HCT116 (cell line): ENCODE data around the gene FMO4. TPM values are rescaled to one million over a fixed set of nuclear protein-coding genes. Genes with fewer than 3 reads are reported as not detected.
"Not testable (repeated sequence)": the region's sequence is repeated elsewhere in the genome, so short reads cannot be mapped to it uniquely, and the experiment has no call there.

ENCODE experiments used
- ATAC-seq: fragments of 200-7000 bp; cut with Tn5 transposase; 2 replicates; pipeline ENCODE4 v1.9.1; 2020; ENCODE audit warnings: mild to moderate bottlenecking, moderate library complexity
- BruUV-seq: library from RNA; stranded (reverse); fragments of 400-500 nt; replicated peaks from 2 replicates; lab custom pipeline; 2021; lab: Mats Ljungman, UMichigan
- CTCF ChIA-PET: fragments of 300-600 bp; sonication (Branson Sonifier 250); formaldehyde crosslinking; loops from one replicate; lab custom pipeline; 2021; ENCODE audit warnings: antibody characterized with exemption; lab: Charles Lee
- POLR2A ChIA-PET: fragments of 300-600, 350-600 bp; sonication (Branson Sonifier 250); formaldehyde crosslinking; loops from one replicate; lab custom pipeline; 2021; ENCODE audit warnings: antibody characterized with exemption; lab: Charles Lee
- RAD21 ChIA-PET, 2 experiments: fragments of 300-600 bp; sonication (Branson Sonifier 250); formaldehyde crosslinking; loops; one replicate each; lab custom pipeline; 2023; ENCODE audit warnings: low total read pairs in 2 of 2; ENCODE audit not compliant: uncharacterized antibody in 2 of 2, unreplicated experiment in 2 of 2, low non-redundant PET in 1 of 2; lab: Charles Lee
- DNase-seq: peaks from one replicate; pipeline ENCODE4 v3.0.0-alpha.2; 2010; ENCODE audit warnings: low read depth, low spot score
- H2AFZ ChIP-seq: fragments of 200-600 bp; shearing (Covaris generic), sonication (generic); 2 replicates; pipeline ENCODE4 v1.6.1; 2017; ENCODE audit warnings: low read depth, mixed run types, mixed read lengths, antibody characterized with exemption, low read length; ENCODE audit not compliant: poor library complexity, severe bottlenecking
- H3K27ac ChIP-seq: 2 replicates; pipeline ENCODE4 v1.5.1; 2012; ENCODE audit warnings: low read depth, low read length
- H3K27me3 ChIP-seq: fragments of 200-600 bp; sonication (generic); 2 replicates; pipeline ENCODE4 v1.6.1; 2016; ENCODE audit warnings: mixed run types, low read length, mixed read lengths; ENCODE audit not compliant: insufficient read depth
- H3K36me3 ChIP-seq, 2 experiments: fragments of 200-500 bp in 1 of 2; fragments of 200-600 bp in 1 of 2; sonication (Bioruptor generic) in 1 of 2; sonication (generic) in 1 of 2; 2 replicates each; pipeline versions ENCODE4 v1.5.1 to v1.6.1; 2014 to 2016; ENCODE audit warnings: low read length in 2 of 2, inconsistent platforms in 1 of 2, mixed read lengths in 1 of 2, mixed run types in 1 of 2; ENCODE audit not compliant: insufficient read depth in 2 of 2, control insufficient read depth in 1 of 2
- H3K4me1 ChIP-seq, 2 experiments: fragments of 200-600 bp in 1 of 2; sonication (generic) in 1 of 2; 2 replicates each; pipeline versions ENCODE4 v1.5.1 to v1.6.1; 2012 to 2017; ENCODE audit warnings: low read length in 2 of 2, inconsistent platforms in 1 of 2, mild to moderate bottlenecking in 1 of 2, mixed read lengths in 1 of 2, mixed run types in 1 of 2, moderate library complexity in 1 of 2; ENCODE audit not compliant: insufficient read depth in 2 of 2, control insufficient read depth in 1 of 2
- H3K4me2 ChIP-seq: fragments of 200-600 bp; sonication (generic); 2 replicates; pipeline ENCODE4 v1.6.1; 2017; ENCODE audit warnings: mixed run types, low read length, mixed read lengths
- H3K4me3 ChIP-seq, 2 experiments: fragments of 200-600 bp in 1 of 2; sonication (generic) in 1 of 2; replicated peaks in 1 of 2; 2 replicates each; pipeline ENCODE4 v1.5.1; 2011 to 2016; ENCODE audit warnings: low read length in 2 of 2, control low read depth in 1 of 2, low read depth in 1 of 2, mild to moderate bottlenecking in 1 of 2, mixed read lengths in 1 of 2, mixed run types in 1 of 2
- H3K79me2 ChIP-seq: fragments of 200-600 bp; sonication (generic); 2 replicates; pipeline ENCODE4 v1.6.1; 2017; ENCODE audit warnings: mild to moderate bottlenecking, mixed run types, low read length, moderate library complexity, mixed read lengths; ENCODE audit not compliant: insufficient read depth
- H3K9ac ChIP-seq: fragments of 200-600 bp; sonication (generic); 2 replicates; pipeline ENCODE4 v1.6.1; 2016; ENCODE audit warnings: low read length, mixed read lengths
- H3K9me2 ChIP-seq: fragments of 200-600 bp; sonication (generic), shearing (Covaris generic); 2 replicates; pipeline ENCODE4 v1.6.1; 2017; ENCODE audit warnings: mixed run types, mild to moderate bottlenecking, moderate library complexity; ENCODE audit not compliant: insufficient read depth
- H3K9me3 ChIP-seq, 2 experiments: fragments of 200-500 bp in 1 of 2; fragments of 200-600 bp in 1 of 2; sonication (Bioruptor generic) in 1 of 2; sonication (generic) in 1 of 2; 2 replicates each; pipeline ENCODE4 v1.6.1; 2014 to 2017; ENCODE audit warnings: low read length in 2 of 2, mixed read lengths in 2 of 2, inconsistent platforms in 1 of 2, low read depth in 1 of 2, mild to moderate bottlenecking in 1 of 2, mixed run types in 1 of 2, moderate library complexity in 1 of 2; ENCODE audit not compliant: control insufficient read depth in 1 of 2, insufficient read depth in 1 of 2
- H4K20me1 ChIP-seq: fragments of 200-600 bp; sonication (generic), shearing (Covaris generic); 2 replicates; pipeline ENCODE4 v1.6.1; 2017; ENCODE audit warnings: mixed run types, mild to moderate bottlenecking, moderate library complexity; ENCODE audit not compliant: insufficient read depth
- CEBPB ChIP-seq: IDR thresholded peaks from 2 replicates; pipeline ENCODE4 v1.6.1; 2012; ENCODE audit warnings: low read depth
- EGR1 ChIP-seq: IDR thresholded peaks from 2 replicates; pipeline ENCODE4 v1.6.1; 2012; ENCODE audit warnings: low read depth
- ELF1 ChIP-seq: IDR thresholded peaks from 2 replicates; pipeline ENCODE4 v1.6.1; 2012; ENCODE audit warnings: low read depth, borderline replicate concordance
- EZH2phosphoT487 ChIP-seq: fragments of 200-600 bp; IDR thresholded peaks from 2 replicates; pipeline ENCODE4 v1.6.1; 2018; ENCODE audit warnings: antibody characterized with exemption, borderline replicate concordance
- FOSL1 ChIP-seq: IDR thresholded peaks from 2 replicates; pipeline ENCODE4 v1.6.1; 2012; ENCODE audit warnings: low read depth
- JUND ChIP-seq: IDR thresholded peaks from 2 replicates; pipeline ENCODE4 v1.6.1; 2012
- POLR2A ChIP-seq: IDR thresholded peaks from 2 replicates; pipeline ENCODE4 v1.7.0; 2011; ENCODE audit warnings: borderline replicate concordance; ENCODE audit not compliant: insufficient read depth, insufficient read length; ENCODE audit errors: extremely low read depth
- RAD21 ChIP-seq: IDR thresholded peaks from 2 replicates; pipeline ENCODE4 v1.6.1; 2012; ENCODE audit warnings: low read depth, mild to moderate bottlenecking
- SIN3A ChIP-seq: IDR thresholded peaks from 2 replicates; pipeline ENCODE4 v1.6.1; 2012; ENCODE audit warnings: low read depth
- ZNF274 ChIP-seq: fragments of 200-500 bp; sonication (Bioruptor generic); IDR thresholded peaks from 2 replicates; pipeline ENCODE4 v1.6.1; 2014; ENCODE audit warnings: mild to moderate bottlenecking, low read depth, low read length, inconsistent platforms
- intact Hi-C: fragments of 100-400 bp; cut with micrococcal nuclease; formaldehyde crosslinking; loops from 2 replicates; pipeline ENCODE4 v1.10.0; 2022
- total RNA-seq: library from RNA; stranded (reverse); gene quantifications from one replicate; pipeline ENCODE4 v1.2.1, GENCODE V29; 2021; ENCODE audit not compliant: unreplicated experiment
- TF ChIP-seq, protein P1 (sequence below): IDR thresholded peaks from 2 replicates; pipeline ENCODE4 v1.6.1; 2011; ENCODE audit warnings: mild to moderate bottlenecking, low read length, moderate library complexity; ENCODE audit not compliant: insufficient replicate concordance; ENCODE audit errors: extremely low read depth
- TF ChIP-seq, protein P2 (sequence below): IDR thresholded peaks from 2 replicates; pipeline ENCODE4 v1.6.1; 2012
- TF ChIP-seq, protein P3 (sequence below): IDR thresholded peaks from 2 replicates; pipeline ENCODE4 v1.6.1; 2012

The FMO4 gene
- total RNA-seq, 1 experiment from 2014 or later: 1.4 TPM

DNA sequence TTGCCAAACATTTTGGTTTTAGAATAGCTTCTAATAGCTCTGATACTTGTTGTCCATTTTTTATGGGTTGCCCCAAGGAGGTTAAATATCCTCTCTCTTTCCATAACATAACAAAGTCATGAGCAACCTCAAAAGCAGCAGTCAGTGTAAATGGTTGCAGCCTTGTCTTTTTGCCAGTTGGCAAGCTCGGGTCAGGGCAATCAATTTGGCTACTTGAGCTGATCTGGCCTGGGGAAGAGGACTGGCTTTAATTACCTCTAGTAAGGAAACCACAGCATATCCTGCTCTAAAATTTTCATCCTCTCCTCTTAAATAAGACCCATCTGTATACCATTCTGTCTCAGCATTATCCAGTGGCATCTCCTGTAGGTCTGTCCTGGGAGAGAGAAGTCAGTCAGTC lies 21.2 kb upstream of the FMO4 start:
- ChIA-PET POLR2A (no interaction called here), RAD21 (no interaction called here), CTCF (no interaction called here)
- no peak for ATAC-seq
- TF ChIP-seq SIN3A: no peak
- no peak for TF ChIP-seq EZH2phosphoT487
- no peak for TF ChIP-seq JUND
- TF ChIP-seq, protein P1, sequence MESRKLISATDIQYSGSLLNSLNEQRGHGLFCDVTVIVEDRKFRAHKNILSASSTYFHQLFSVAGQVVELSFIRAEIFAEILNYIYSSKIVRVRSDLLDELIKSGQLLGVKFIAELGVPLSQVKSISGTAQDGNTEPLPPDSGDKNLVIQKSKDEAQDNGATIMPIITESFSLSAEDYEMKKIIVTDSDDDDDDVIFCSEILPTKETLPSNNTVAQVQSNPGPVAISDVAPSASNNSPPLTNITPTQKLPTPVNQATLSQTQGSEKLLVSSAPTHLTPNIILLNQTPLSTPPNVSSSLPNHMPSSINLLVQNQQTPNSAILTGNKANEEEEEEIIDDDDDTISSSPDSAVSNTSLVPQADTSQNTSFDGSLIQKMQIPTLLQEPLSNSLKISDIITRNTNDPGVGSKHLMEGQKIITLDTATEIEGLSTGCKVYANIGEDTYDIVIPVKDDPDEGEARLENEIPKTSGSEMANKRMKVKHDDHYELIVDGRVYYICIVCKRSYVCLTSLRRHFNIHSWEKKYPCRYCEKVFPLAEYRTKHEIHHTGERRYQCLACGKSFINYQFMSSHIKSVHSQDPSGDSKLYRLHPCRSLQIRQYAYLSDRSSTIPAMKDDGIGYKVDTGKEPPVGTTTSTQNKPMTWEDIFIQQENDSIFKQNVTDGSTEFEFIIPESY: no peak
- TF ChIP-seq ZNF274: no peak
- no peak for TF ChIP-seq POLR2A
- TF ChIP-seq CEBPB: no peak
- no peak for TF ChIP-seq RAD21
- TF ChIP-seq, protein P2, sequence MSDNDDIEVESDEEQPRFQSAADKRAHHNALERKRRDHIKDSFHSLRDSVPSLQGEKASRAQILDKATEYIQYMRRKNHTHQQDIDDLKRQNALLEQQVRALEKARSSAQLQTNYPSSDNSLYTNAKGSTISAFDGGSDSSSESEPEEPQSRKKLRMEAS: no peak
- TF ChIP-seq, protein P3, sequence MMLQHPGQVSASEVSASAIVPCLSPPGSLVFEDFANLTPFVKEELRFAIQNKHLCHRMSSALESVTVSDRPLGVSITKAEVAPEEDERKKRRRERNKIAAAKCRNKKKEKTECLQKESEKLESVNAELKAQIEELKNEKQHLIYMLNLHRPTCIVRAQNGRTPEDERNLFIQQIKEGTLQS: no peak
- no peak for TF ChIP-seq EGR1
- no peak for TF ChIP-seq FOSL1
- TF ChIP-seq ELF1: no peak
- no peak overlapping the region for H2AFZ ChIP-seq
- DNase-seq: no peak
- no peak overlapping the region for H3K4me2 ChIP-seq
- BruUV-seq: no TSS peak
- no peak overlapping the region for H3K9ac ChIP-seq
- H4K20me1 ChIP-seq: no peaks in the 10 kb centered on the region
- no peaks in the 10 kb centered on the region for H3K4me1 ChIP-seq
- H3K4me3 ChIP-seq: no peak overlapping the region
- H3K27ac ChIP-seq: no peak overlapping the region
- no peaks in the 10 kb centered on the region for H3K9me2 ChIP-seq
- intact Hi-C loops: no loop called here
- H3K36me3 ChIP-seq: no peaks in the 10 kb centered on the region
- no peaks in the 10 kb centered on the region for H3K79me2 ChIP-seq
- no peaks in the 10 kb centered on the region; the same call in 1 of the 2 replicates for H3K27me3 ChIP-seq
- no peaks in the 10 kb centered on the region for H3K9me3 ChIP-seq

DNA sequence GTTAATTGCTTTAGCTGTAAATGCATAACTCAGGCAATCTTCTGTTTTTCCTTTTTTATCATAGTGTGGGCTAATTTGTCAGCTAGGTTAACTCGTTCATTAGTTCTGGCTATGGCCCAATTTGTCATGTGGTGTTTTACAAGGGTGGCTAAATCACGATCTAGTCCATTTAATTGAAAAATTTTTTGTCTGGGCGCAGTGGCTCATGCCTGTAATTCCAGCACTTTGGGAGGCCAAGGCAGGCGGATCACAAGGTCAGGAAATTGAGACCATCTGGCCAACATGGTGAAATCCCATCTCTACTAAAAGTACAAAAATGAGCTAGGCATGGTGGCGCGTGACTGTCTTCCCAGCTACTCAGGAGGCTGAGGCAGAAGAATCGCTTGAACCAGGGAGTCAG lies 18.6 kb upstream of the FMO4 start:
- H3K36me3 ChIP-seq, H3K9me3 ChIP-seq, intact Hi-C loops, H3K27ac ChIP-seq, RAD21 ChIA-PET, H3K9ac ChIP-seq, POLR2A ChIA-PET, H4K20me1 ChIP-seq, DNase-seq, H3K4me2 ChIP-seq, H3K4me1 ChIP-seq, BruUV-seq, H3K27me3 ChIP-seq, H3K9me2 ChIP-seq, H3K79me2 ChIP-seq, ATAC-seq, H3K4me3 ChIP-seq, H2AFZ ChIP-seq: not testable (repeated sequence)
- CTCF ChIA-PET: interaction anchor here (2.0 kb wide), 1 partner anchor 18 kb away, joined by 8 read pairs; the partner anchor contains the start of gene FMO4
